A549 treated with CpdA at 1 μM for 4 hours (cell line): ENCODE data around the gene ROPN1L. TPM values are rescaled to one million over a fixed set of nuclear protein-coding genes. Genes with fewer than 3 reads are reported as not detected.

Experiments
- total RNA-seq: library from RNA; stranded (reverse); fragments of 200-300 nt; extraction: Qiagen RNA extraction; gene quantifications from 5 replicates; pipeline ENCODE4 v1.2.3, GENCODE V29; 2022; ENCODE audit warnings: low read depth

The ROPN1L gene
- total RNA-seq = 1.9 to 2.7 TPM (median 2.3 TPM) in 5 replicates

DNA sequence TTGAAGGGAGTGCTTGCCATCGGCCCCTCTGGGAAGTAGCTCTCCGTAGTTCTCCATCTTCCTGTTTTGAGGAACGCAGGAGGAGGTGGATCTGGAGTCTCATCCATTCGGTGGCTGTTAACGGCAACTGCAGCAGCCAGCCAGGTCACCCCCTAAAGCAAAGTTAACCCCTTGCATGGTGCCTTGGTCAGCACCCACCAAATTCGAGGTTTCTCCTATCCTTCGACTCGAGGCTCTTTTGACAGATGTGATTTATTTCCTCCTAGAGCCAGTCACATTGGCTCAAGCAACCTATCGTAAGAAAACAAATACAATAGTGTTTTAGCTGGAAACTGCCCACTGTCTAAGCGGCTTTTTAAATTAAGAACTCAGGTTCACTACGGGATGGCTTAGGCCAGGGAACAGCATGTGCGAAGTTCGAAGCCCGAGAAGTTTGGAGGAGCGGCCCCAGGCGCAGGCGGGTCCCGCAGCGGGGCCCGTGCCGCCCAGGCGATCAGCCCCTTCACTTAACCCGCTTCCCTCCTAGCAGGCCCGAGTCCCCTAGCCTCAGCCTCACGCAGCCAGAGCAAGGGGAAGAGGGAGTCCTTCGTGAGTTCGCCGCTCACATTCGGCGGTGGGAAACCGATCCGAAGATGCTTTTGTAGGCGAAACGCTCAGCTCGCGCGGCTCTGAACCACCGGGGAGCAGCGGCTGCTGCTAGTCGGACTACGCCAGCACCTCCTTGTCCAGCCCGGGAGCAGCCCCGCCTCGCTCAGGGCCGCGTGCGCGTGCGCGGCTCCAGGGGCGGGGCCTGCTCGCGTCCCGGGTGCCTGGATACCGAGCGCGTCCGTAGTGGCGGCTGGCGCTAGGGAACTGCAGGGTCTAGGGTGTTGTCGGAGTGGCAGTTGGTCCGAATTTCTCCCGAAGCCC is at the start of gene ROPN1L:
ROPN1L (plus strand) TSS at position 797 of the 909 bp plus-strand sequence. CDS start 289 bp downstream, outside the sequence.

Other genes starting within 250 kb of the ROPN1L start
- gene ATPSCKMT, start 192.0 kb upstream of the ROPN1L start, total RNA-seq = 11.8 to 14.1 TPM (median 12.5 TPM) in 5 replicates
- 517 to 793 TPM (median 549 TPM) in 5 replicates for gene CCT5, start 191.6 kb upstream of the ROPN1L start, total RNA-seq
- 19.3 to 25.6 TPM (median 21.5 TPM) in 5 replicates for gene CMBL, start 134.0 kb upstream of the ROPN1L start, total RNA-seq
- gene MARCHF6, start 88.2 kb upstream of the ROPN1L start, total RNA-seq = 51.6 to 77.3 TPM (median 70.2 TPM) in 5 replicates
- 10.0 to 11.2 TPM (median 10.9 TPM) in 5 replicates for gene ANKRD33B, start 122.2 kb downstream of the ROPN1L start, total RNA-seq